Stimulated activated CD4-positive, alpha-beta T cell treated with anti-CD3 and anti-CD28 coated beads, Interleukin-4, amount 100 ng/mL, for 48 hours (primary cell): ENCODE measurements around the gene CCDC160.
"Not testable (repeated sequence)": the region's sequence is repeated elsewhere in the genome, so short reads cannot be mapped to it uniquely, and the experiment has no call there.

Experiments
- DNase-seq, 2 donors: peaks; one replicate each; pipeline ENCODE4 v3.0.0-alpha.2; 2020; ENCODE audit warnings: low read depth in 2 of 2

The CCDC160 gene

DNA sequence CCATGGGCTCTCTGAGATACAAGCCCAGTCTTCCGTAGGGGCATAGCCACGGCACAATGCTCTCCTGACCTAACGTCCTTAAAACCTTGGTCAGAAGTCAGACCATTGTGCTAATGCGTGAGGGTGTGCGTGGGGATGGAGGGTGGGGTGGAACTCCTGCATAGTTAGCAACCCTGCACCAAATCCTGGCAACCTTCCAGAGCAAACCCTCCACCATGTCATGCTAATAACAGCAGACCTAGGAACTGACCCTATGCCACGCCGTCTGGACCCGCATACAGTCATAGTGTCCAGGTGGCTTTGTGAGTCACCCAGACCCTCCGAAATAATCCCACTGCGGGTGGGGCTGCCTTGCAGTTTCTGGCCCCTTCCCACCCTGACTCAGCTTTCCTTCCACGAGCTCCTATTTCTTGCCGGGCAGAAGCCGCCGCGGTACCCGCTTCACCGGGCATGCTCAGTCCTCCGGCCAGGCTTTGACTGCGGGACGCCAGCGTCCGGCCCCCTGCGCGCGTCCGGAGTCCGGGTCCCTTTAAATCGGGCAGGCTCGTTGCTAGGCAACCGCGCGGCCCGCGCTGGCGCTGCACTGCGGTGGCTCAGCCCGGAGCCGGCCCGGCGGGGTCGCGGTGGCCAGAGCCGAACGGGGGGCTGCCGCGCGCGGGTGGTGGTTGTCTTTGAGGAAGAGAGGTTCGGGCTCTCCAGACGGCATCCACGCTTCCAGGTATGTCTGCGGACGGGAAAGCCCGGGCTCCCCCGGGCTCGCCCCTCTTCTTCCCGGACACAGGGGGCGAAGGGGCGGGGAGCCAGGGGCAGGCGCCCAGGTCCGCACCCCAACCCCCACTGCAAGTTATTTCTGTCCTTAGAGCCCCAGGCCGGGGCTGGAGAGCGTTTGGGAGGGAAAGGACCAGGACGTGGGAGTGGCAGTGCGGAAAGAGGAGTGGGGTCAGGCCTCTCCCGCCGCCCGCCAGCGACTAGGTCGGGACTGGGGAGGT, at the start of gene CCDC160:
Gene CCDC160 (plus strand): TSS at position 557 of the 989 bp plus-strand sequence. CDS start 7,619 bp downstream, outside the sequence.
- no peak for DNase-seq

- no peak for DNase-seq
These were observed 45.7 kb upstream of the CCDC160 start for GRCh38 chrX:134191281-134191680.

GRCh38 chrX:134194915-134195314, 42.1 kb upstream of the CCDC160 start:
- DNase-seq, result no peak

GRCh38 chrX:134202561-134202960, 34.4 kb upstream of the CCDC160 start:
- no peak for DNase-seq

- DNase-seq, result no peak
These were observed 30.8 kb upstream of the CCDC160 start for GRCh38 chrX:134206221-134206620.

DNA sequence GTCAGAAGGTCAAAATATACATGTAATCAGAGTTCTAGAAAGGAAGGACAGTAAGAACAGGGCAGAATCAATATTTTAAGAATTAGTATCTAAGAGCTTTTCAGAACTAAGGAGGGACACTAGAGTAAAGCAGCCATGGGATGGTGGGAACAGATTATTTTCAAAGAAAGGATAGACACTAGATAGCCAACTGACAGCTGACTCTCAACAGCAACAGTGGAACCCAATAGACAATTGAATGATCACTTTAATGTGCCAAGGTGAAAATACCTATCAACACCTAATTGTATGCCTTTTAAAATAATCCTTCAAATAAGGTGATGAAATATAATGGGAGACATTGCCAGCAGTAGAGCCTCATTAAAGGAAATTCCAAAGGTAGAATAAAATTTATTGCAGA, 26.5 kb upstream of the CCDC160 start:
- no peak for DNase-seq

DNA sequence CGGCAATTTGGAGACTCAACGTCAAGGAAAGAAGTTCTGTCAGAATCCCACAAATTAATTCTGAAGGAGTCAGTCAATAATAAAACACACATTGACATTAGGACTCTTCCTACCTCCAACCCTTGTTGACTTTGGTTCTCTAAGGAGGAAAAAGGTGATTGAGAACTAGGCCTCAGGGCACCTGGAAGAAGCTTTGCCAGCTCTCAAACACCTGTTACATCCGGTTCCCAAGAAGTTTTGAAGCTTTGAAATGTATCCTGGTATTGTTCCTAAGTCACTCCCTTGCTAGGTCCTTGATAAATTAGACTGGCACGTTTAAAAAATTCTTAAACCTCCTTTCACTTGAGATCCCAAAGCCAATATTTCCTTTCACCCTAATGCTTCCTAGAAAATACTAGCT, 1.7 kb upstream of the CCDC160 start:
- no peak for DNase-seq

DNA sequence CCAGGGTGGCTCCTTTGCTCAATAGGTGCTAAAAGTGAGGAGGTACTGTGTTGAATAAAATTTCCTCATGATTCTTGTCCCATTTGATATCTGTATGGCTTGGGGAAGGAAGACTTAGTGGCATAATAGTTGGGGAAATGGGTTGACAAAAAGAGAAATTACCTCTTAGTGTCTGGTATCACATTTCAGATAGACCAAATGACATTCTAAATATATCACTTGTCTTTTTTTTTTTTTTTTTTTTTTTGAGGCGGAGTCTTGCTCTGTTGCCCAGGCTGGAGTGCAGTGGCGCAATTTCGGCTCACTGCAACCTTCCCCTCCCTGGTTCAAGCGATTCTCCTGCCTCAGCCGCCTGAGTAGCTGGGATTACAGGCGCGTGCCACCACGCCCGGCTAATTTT, 1.2 kb downstream of the CCDC160 start:
- not testable (repeated sequence) for DNase-seq

- DNase-seq, result no peak
These were observed 2.0 kb downstream of the CCDC160 start for GRCh38 chrX:134239016-134239415.

- DNase-seq, result no peak
These were observed 3.2 kb downstream of the CCDC160 start for GRCh38 chrX:134240209-134240608.

DNA sequence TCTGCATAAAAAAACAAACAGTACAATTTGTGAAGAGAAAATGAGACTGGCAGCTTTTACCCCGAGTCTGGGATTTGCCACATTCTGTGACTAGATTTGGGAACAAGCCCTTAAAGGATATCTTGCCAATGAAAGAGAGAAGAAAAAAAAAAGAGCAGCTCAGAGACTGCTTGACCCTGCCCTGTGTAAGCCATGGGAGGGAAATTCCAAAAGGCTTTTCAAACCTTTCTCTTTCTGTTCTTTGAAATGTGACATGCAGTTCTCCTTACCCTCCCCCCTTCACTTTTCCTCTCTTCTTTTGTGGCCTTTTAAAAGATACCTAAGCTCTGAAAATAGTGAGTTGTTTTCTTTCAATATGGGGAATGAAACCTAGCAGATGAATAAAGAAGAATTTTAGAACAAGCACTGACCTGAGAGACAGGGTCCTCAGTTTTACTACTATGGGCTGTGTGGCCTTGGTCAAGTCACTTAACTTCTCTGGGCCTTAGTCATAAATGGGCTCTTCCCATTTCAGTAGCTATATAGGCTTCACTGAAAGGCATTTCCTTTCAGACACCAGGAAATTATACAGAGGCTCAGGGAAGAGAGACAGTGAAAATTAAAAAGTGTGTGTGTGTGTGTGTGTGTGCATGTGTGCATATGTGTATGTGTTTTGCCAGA, 5.1 kb downstream of the CCDC160 start:
- DNase-seq, result no peak

DNA sequence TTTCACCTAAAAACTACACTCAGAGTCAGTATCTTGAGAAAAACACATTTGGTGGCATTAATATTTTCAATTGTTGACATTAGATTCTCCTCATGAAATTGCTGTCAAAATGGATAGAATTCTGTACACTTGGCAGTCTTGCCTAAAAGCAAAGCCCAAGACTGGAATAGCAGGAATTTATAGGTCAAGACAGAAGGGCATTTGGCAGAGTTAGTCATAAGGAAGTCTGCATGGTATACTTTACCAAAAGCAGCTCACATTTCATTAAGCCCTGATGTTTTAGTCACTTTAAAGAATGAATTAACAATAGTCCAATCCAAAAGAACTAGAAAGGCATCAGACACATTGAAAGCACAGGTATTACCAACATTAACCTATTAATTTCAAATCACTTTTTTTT, 7.1 kb downstream of the CCDC160 start:
- DNase-seq, result no peak

- no peak for DNase-seq
These were observed 9.3 kb downstream of the CCDC160 start for GRCh38 chrX:134246282-134246681.

- DNase-seq, result no peak
These were observed 10.5 kb downstream of the CCDC160 start for GRCh38 chrX:134247492-134247891.

- no peak for DNase-seq
These were observed 12.3 kb downstream of the CCDC160 start for GRCh38 chrX:134249241-134249640.

GRCh38 chrX:134251241-134251640, 14.3 kb downstream of the CCDC160 start:
- DNase-seq, result no peak

- no peak for DNase-seq
These were observed 17.5 kb downstream of the CCDC160 start for GRCh38 chrX:134254511-134254910.

- no peak for DNase-seq
These were observed 18.6 kb downstream of the CCDC160 start for GRCh38 chrX:134255555-134255954.

- no peak for DNase-seq
These were observed 19.7 kb downstream of the CCDC160 start for GRCh38 chrX:134256684-134257083.

DNA sequence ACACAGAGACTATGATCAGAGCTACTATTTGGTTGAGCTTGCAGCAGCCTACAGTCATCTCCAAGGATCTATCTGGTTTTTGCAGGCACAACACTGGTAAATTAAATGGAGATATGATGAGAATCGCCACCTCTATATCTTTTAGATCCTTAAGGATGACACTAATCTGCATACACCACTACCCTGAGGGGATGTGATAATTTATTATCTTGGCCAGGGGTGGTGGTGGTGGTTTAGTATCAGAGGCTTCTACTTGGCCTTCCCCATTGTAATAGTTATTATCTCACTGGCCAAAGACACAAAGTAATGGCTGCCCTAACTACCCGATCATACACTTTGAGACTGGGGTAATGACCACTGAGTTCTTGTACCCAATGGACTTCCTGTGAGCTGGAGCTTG, 21.2 kb downstream of the CCDC160 start:
- no peak for DNase-seq

DNA sequence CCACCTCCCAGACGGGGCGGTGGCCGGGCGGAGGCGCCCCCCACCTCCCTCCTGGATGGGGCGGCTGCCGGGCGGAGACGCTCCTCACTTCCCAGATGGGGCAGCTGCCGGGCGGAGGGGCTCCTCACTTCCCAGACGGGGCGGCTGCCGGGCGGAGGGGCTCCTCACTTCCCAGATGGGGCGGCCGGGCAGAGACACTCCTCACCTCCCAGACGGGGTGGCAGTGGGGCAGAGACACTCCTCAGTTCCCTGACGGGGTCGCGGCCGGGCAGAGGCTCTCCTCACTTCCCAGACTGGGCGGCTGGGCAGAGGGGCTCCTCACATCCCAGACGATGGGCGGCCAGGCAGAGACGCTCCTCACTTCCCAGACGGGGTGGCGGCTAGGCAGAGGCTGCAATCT, 49.0 kb downstream of the CCDC160 start:
- DNase-seq, result not testable (repeated sequence)

DNA sequence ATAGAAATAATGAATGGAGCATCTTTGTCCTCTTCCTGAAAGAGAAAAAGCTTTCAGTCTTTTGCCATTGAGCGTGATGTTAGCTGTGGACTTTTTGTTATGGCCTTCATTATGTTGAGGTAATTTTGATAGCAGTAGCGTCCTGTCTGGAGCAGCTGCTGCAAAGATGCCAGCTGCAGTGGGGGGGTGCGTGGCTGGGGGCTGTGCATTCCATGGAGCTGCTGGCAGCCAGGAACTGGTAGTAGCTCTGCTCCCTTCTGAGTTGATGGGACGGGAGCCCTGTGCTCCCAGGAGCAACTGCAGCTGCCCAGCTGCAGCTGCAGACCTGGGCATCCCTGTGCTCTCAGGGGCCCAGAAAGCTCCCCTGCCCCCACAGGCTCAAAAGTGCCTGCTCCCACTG, 50.4 kb downstream of the CCDC160 start:
- DNase-seq, result no peak

DNA sequence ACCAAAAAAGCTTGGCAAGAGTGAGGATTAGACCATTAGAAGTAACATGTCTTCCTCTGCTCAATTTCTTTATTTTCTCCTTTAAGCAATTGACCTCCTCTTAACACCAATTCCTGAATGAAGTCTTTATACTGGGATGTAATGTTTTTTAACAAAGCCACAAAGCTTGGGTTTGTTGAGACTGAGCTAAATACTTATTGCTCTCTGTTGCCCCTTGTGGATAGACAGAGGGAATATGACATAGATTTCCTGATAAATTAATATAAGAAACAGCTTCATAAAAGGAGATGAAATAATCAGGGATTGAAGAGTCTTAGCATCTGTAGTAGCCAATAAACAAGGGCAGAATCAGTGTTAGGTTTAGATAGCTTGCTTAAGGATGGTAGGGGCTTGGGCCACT, 57.6 kb downstream of the CCDC160 start:
- no peak for DNase-seq
